Panc1 (cell line): ENCODE measurements around the gene TRABD2B. TPM values are rescaled to one million over a fixed set of nuclear protein-coding genes. Genes with fewer than 3 reads are reported as not detected.

ENCODE experiments used
- ATAC-seq: fragments of 200-7000 bp; cut with Tn5 transposase; 2 replicates; pipeline ENCODE4 v1.9.1; 2020; ENCODE audit warnings: mild to moderate bottlenecking, moderate library complexity
- BruUV-seq: library from RNA; stranded (reverse); fragments of 400-500 nt; replicated peaks from 2 replicates; lab custom pipeline; 2021; lab: Mats Ljungman, UMichigan
- CTCF ChIA-PET: fragments of 300-600 bp; sonication (Branson Sonifier 250); formaldehyde crosslinking; loops from one replicate; lab custom pipeline; 2022; ENCODE audit warnings: antibody characterized with exemption; lab: Charles Lee
- POLR2A ChIA-PET: fragments of 300-600 bp; sonication (Branson Sonifier 250); formaldehyde crosslinking; loops from one replicate; lab custom pipeline; 2022; ENCODE audit warnings: antibody characterized with exemption; lab: Charles Lee
- DNase-seq: peaks from one replicate; pipeline ENCODE4 v3.0.0-alpha.2; 2010; ENCODE audit warnings: low read depth, low spot score
- H3K27ac ChIP-seq: 2 replicates; pipeline ENCODE4 v1.5.1; 2011; ENCODE audit warnings: mild to moderate bottlenecking, low read length, inconsistent platforms
- H3K27me3 ChIP-seq: fragments of 200-500 bp; sonication (Bioruptor generic); 2 replicates; pipeline ENCODE4 v1.6.0; 2014; ENCODE audit warnings: low read length, inconsistent platforms; ENCODE audit not compliant: control insufficient read depth, insufficient read depth
- H3K36me3 ChIP-seq: fragments of 200-500 bp; sonication (Bioruptor generic); 2 replicates; pipeline ENCODE4 v1.5.1; 2014; ENCODE audit warnings: inconsistent platforms, mild to moderate bottlenecking, low read length, moderate library complexity; ENCODE audit not compliant: control insufficient read depth, insufficient read depth
- H3K4me1 ChIP-seq: 2 replicates; pipeline ENCODE4 v1.5.1; 2011; ENCODE audit warnings: inconsistent platforms, mild to moderate bottlenecking, low read length, moderate library complexity; ENCODE audit not compliant: control insufficient read depth, insufficient read depth
- H3K4me3 ChIP-seq, 2 experiments: 2 replicates each; pipeline ENCODE4 v1.5.1; 2011 to 2012; ENCODE audit warnings: low read depth in 2 of 2, low read length in 2 of 2, mild to moderate bottlenecking in 2 of 2, inconsistent platforms in 1 of 2, moderate library complexity in 1 of 2
- H3K9me3 ChIP-seq: fragments of 200-500 bp; sonication (Bioruptor generic); 2 replicates; pipeline ENCODE4 v1.5.1; 2014; ENCODE audit warnings: low read depth, mild to moderate bottlenecking, inconsistent platforms, low read length, moderate library complexity; ENCODE audit not compliant: control insufficient read depth, insufficient read depth
- POLR2AphosphoS5 ChIP-seq: IDR thresholded peaks from 2 replicates; pipeline ENCODE4 v1.6.1; 2012; ENCODE audit warnings: mild to moderate bottlenecking, low read depth, low read length, moderate library complexity
- REST ChIP-seq, 2 experiments: IDR thresholded peaks; 2 replicates each; pipeline ENCODE4 v1.6.1; 2011 to 2012; ENCODE audit warnings: low read depth in 2 of 2, control low read depth in 1 of 2, low read length in 1 of 2, mild to moderate bottlenecking in 1 of 2, moderate library complexity in 1 of 2; ENCODE audit not compliant: insufficient read depth in 1 of 2
- SIN3A ChIP-seq: IDR thresholded peaks from 2 replicates; pipeline ENCODE4 v1.6.1; 2012; ENCODE audit warnings: low read depth, mild to moderate bottlenecking, low read length, moderate library complexity, borderline replicate concordance; ENCODE audit not compliant: insufficient read depth
- TCF7L2 ChIP-seq: IDR thresholded peaks from 2 replicates; pipeline ENCODE4 v1.6.1; 2011; ENCODE audit warnings: mild to moderate bottlenecking, low read depth, low read length, inconsistent platforms
- in situ Hi-C: cut with HindIII; loops from 2 replicates; pipeline ENCODE4 v1.10.0; 2016; ENCODE audit warnings: low sequenced_read_pairs, low pct_unique_long_range_greater_than_20kb
- intact Hi-C: fragments of 100-400 bp; cut with micrococcal nuclease; formaldehyde crosslinking; loops from one replicate; pipeline ENCODE4 v1.10.0; 2022; ENCODE audit not compliant: unreplicated experiment
- total RNA-seq: library from RNA; stranded (reverse); gene quantifications from one replicate; pipeline ENCODE4 v1.2.1, GENCODE V29; 2021; ENCODE audit not compliant: unreplicated experiment
- TF ChIP-seq, protein P1 (sequence below): fragments of 450-650 bp; IDR thresholded peaks from 2 replicates; pipeline ENCODE4 v1.5.1; 2017; ENCODE audit warnings: mild to moderate bottlenecking

The TRABD2B gene
- total RNA-seq, 1 experiment from 2014 or later, result not detected

GRCh38 chr1:47911424-47911823 is 85.8 kb downstream of the TRABD2B start:
- Histone ChIP-seq H3K4me3 (no peak overlapping the region), H3K27ac (no peak overlapping the region), H3K4me1 (no peaks in the 10 kb centered on the region), H3K36me3 (no peaks in the 10 kb centered on the region), H3K9me3 (no peaks in the 10 kb centered on the region), H3K27me3 (peaks cover 8% of the 10 kb centered on the region)
- intact Hi-C loops (no loop called here), in situ Hi-C loops (no loop called here)
- BruUV-seq, result no TSS peak
- DNase-seq (no peak), ATAC-seq (no peak)
- ChIA-PET POLR2A (no interaction called here), CTCF (no interaction called here)
- no peak for TF ChIP-seq TCF7L2
- TF ChIP-seq, protein P1, sequence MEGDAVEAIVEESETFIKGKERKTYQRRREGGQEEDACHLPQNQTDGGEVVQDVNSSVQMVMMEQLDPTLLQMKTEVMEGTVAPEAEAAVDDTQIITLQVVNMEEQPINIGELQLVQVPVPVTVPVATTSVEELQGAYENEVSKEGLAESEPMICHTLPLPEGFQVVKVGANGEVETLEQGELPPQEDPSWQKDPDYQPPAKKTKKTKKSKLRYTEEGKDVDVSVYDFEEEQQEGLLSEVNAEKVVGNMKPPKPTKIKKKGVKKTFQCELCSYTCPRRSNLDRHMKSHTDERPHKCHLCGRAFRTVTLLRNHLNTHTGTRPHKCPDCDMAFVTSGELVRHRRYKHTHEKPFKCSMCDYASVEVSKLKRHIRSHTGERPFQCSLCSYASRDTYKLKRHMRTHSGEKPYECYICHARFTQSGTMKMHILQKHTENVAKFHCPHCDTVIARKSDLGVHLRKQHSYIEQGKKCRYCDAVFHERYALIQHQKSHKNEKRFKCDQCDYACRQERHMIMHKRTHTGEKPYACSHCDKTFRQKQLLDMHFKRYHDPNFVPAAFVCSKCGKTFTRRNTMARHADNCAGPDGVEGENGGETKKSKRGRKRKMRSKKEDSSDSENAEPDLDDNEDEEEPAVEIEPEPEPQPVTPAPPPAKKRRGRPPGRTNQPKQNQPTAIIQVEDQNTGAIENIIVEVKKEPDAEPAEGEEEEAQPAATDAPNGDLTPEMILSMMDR, result no peak
- TF ChIP-seq REST (IDR thresholded peaks at IDR 0.05; ENCODE audit: insufficient read depth in 1 of 2, low read depth in 2 of 2, low read length in 1 of 2), result no peak

DNA sequence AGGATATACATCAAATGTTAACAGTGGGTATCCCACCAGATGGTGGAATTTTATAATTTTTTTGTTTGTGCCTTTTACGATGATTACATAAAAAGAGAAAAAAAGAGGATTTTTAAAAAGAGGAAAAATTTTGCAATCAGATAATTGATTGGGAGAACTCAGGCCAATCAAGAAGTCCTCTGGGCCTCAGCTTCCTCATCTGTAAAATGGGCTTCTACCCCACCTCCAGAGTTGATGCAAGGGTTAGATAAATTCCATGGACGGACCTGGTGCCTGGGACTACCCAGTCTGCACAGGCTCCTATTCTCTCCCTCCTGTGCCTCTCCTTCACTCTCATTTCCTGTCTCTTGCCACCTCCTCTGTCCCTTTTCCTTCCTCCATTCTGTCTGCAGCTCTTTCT is 88.9 kb downstream of the TRABD2B start:
- no TSS peak for BruUV-seq
- TF ChIP-seq TCF7L2 (no peak), SIN3A (no peak), REST (IDR thresholded peaks at IDR 0.05; ENCODE audit: insufficient read depth in 1 of 2, low read depth in 2 of 2, low read length in 1 of 2) (no peak), POLR2AphosphoS5 (no peak)
- TF ChIP-seq, protein P1, result no peak
- no peaks in the 10 kb centered on the region for H3K4me1 ChIP-seq
- no peak for ATAC-seq
- ChIA-PET POLR2A (interaction anchor here (0.7 kb wide), 1 partner anchor 35 kb away, joined by 3 read pairs; no protein-coding TSS in a partner anchor), CTCF (no interaction called here)
- no peaks in the 10 kb centered on the region for H3K9me3 ChIP-seq
- peaks cover 8% of the 10 kb centered on the region for H3K27me3 ChIP-seq
- no peak overlapping the region for H3K4me3 ChIP-seq
- intact Hi-C loops (no loop called here), in situ Hi-C loops (no loop called here)
- no peak overlapping the region for H3K27ac ChIP-seq
- no peaks in the 10 kb centered on the region for H3K36me3 ChIP-seq
- no peak for DNase-seq
